Thoracic aorta (tissue), 2 donors: ENCODE measurements around the gene TEX11. TPM values are rescaled to one million over a fixed set of nuclear protein-coding genes. Genes with fewer than 3 reads are reported as not detected.
"Not testable (repeated sequence)": the region's sequence is repeated elsewhere in the genome, so short reads cannot be mapped to it uniquely, and the experiment has no call there.

Source experiments
- ATAC-seq: fragments of 150-250 bp; one replicate; pipeline ENCODE4 v1.8.0; 2017; ENCODE audit warnings: low read depth; ENCODE audit not compliant: insufficient number of reproducible peaks, low FRiP score
- DNase-seq: peaks from one replicate; pipeline ENCODE4 v3.0.0-alpha.2; 2020; ENCODE audit warnings: low spot score
- H3K27ac ChIP-seq, 2 donors: fragments of 200-600 bp; sonication (generic); 1 replicate in 1 of 2; 2 replicates in 1 of 2; pipeline ENCODE4 v1.5.1; 2016; ENCODE audit warnings: mild to moderate bottlenecking in 2 of 2, moderate library complexity in 2 of 2
- H3K27me3 ChIP-seq: fragments of 200-600 bp; sonication (generic); replicated peaks from 2 replicates; pipeline ENCODE4 v1.6.0; 2016; ENCODE audit warnings: mild to moderate bottlenecking; ENCODE audit not compliant: insufficient read depth
- H3K36me3 ChIP-seq: fragments of 200-600 bp; sonication (generic); one replicate; pipeline ENCODE4 v1.5.1; 2016
- H3K4me1 ChIP-seq, 2 donors: fragments of 200-600 bp; sonication (generic); 1 replicate in 1 of 2; 2 replicates in 1 of 2; pipeline versions ENCODE4 v1.5.1 to v1.6.0; 2016; ENCODE audit warnings: low read depth in 2 of 2, mild to moderate bottlenecking in 1 of 2; ENCODE audit not compliant: control insufficient read depth in 1 of 2
- H3K4me3 ChIP-seq: fragments of 200-600 bp; sonication (generic); 2 replicates; pipeline ENCODE4 v1.5.1; 2016; ENCODE audit warnings: mild to moderate bottlenecking
- H3K9me3 ChIP-seq: fragments of 200-600 bp; sonication (generic); 2 replicates; pipeline ENCODE4 v1.5.1; 2016
- total RNA-seq, 2 donors: library from RNA; depleted of rRNA; stranded (reverse); fragments of >200 nt; gene quantifications; one replicate each; pipeline versions ENCODE4 v1.1.0 to v1.2.3, GENCODE V29; 2016
- TF ChIP-seq, protein P1 (sequence below): fragments of 200-600 bp; sonication (generic); IDR thresholded peaks from one replicate; pipeline ENCODE4 v1.5.1; 2019; ENCODE audit warnings: antibody characterized with exemption

The TEX11 gene
- total RNA-seq, 2 donors from 2014 or later: not detected

DNA sequence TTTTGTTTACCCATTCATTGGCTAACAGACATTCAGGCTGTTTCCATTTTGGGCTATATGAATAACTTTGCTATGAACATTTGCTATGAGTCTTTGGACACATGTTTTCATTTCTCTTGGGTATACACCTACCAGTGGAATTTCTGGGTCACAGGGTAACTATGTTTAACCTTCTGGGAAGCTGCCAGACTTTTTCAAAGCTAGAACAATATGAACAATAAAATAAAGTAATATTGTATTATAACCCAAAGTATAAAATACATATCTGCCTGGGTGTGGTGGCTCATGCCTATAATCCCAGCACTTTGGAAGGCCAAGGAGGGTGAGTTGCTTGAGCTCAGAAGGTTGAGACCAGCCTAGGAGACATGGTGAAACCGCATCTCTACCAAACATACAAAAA, 373.3 kb downstream of the TEX11 start:
- Histone ChIP-seq H3K4me3 (no peak overlapping the region), H3K36me3 (no peaks in the 10 kb centered on the region)
- ATAC-seq: no peak

DNA sequence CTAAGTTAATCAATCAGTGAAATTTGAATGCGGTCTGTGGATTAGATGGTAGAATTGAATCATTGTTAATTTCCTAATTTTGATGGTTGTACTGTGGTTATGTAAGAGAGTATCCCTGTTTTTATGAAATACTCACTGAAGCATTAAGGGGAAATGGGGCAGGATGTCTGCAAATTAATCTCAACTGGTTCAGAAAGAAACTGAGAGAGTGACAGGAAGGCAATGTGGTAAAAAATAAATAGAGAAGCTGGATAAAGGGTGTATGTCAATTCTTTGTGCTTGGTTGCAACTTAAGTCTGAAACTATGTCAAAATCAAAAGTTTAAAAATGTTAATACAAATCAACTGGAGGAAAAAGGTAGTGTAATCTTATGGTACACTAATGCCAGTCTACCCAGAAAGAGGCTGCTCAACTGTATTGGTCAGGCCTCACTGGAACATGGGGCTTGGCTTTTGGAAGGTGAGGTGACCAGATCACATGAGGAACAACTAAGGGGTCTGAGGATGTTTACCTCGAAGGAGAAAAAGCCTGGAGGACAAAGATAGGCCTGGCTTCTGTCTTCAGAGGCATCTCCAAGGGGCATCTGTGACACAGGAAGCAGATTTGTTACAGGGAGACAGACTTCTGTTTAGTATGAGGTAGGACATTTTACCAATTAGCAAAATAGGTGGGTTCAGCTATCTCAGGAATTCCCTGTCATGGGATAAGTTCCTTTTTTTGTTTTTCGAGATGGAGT, 380.7 kb downstream of the TEX11 start:
- no peaks in the 10 kb centered on the region for H3K36me3 ChIP-seq

More for the DNA sequence above, 373.3 kb downstream of the TEX11 start:
- Histone ChIP-seq H3K27me3 (no peaks in the 10 kb centered on the region), H3K9me3 (no peaks in the 10 kb centered on the region), H3K4me1 (no peaks in the 10 kb centered on the region), H3K27ac (no peak overlapping the region)
- TF ChIP-seq, protein P1, sequence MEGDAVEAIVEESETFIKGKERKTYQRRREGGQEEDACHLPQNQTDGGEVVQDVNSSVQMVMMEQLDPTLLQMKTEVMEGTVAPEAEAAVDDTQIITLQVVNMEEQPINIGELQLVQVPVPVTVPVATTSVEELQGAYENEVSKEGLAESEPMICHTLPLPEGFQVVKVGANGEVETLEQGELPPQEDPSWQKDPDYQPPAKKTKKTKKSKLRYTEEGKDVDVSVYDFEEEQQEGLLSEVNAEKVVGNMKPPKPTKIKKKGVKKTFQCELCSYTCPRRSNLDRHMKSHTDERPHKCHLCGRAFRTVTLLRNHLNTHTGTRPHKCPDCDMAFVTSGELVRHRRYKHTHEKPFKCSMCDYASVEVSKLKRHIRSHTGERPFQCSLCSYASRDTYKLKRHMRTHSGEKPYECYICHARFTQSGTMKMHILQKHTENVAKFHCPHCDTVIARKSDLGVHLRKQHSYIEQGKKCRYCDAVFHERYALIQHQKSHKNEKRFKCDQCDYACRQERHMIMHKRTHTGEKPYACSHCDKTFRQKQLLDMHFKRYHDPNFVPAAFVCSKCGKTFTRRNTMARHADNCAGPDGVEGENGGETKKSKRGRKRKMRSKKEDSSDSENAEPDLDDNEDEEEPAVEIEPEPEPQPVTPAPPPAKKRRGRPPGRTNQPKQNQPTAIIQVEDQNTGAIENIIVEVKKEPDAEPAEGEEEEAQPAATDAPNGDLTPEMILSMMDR: no peak
- DNase-seq: no peak

DNA sequence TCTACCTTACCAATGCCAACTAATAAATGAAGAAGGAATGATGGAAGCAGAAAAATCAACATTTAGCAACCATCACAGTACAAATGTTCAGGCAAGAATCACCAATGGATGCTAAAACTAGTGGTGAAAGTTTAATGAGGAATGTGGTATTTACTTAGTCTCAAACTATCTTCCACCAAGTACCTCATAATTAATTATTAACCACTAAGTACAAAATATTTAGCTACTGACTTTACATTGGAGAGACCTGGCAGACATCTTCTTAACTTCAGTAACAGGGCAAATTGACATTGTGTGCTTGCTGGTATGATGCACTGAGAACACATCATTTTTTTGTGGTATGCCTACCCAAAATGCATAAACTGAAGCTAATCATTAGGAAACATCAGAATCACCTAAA, 381.5 kb downstream of the TEX11 start:
- DNase-seq: no peak
- no peak for ATAC-seq
- Histone ChIP-seq H3K36me3 (no peaks in the 10 kb centered on the region), H3K27me3 (no peaks in the 10 kb centered on the region), H3K27ac (no peak overlapping the region), H3K9me3 (no peaks in the 10 kb centered on the region), H3K4me3 (no peak overlapping the region), H3K4me1 (no peaks in the 10 kb centered on the region)
- TF ChIP-seq, protein P1: no peak

More for the DNA sequence above, 380.7 kb downstream of the TEX11 start:
- no peak overlapping the region for H3K27ac ChIP-seq
- no peaks in the 10 kb centered on the region for H3K9me3 ChIP-seq
- H3K27me3 ChIP-seq: no peaks in the 10 kb centered on the region
- TF ChIP-seq, protein P1: no peak
- ATAC-seq: no peak
- H3K4me1 ChIP-seq: no peaks in the 10 kb centered on the region
- H3K4me3 ChIP-seq: no peak overlapping the region
- no peak for DNase-seq

DNA sequence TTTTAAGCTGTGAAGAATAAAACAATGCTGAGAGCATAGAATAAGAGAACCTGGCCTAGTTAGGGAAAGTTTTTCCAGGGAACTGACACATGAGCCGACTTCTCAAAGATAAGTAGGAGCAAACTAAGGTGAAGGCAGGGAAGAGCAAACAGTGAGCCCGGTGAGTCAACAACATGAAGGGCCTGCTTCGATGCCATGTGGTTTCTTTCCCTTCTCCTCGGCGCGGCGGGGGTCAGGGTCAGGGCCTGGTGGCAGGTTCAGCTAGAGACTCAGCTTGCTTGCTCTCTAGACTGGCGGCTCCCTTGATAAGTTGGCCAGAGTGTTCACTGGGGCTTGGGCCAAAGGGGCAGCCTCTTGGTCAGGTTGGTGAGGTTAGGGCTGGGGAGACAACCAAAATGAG, 382.8 kb downstream of the TEX11 start:
- Histone ChIP-seq H3K27ac (no peak overlapping the region), H3K4me3 (no peak overlapping the region), H3K27me3 (no peaks in the 10 kb centered on the region), H3K9me3 (no peaks in the 10 kb centered on the region), H3K4me1 (no peaks in the 10 kb centered on the region), H3K36me3 (no peaks in the 10 kb centered on the region)
- no peak for DNase-seq
- TF ChIP-seq, protein P1: no peak
- no peak for ATAC-seq

DNA sequence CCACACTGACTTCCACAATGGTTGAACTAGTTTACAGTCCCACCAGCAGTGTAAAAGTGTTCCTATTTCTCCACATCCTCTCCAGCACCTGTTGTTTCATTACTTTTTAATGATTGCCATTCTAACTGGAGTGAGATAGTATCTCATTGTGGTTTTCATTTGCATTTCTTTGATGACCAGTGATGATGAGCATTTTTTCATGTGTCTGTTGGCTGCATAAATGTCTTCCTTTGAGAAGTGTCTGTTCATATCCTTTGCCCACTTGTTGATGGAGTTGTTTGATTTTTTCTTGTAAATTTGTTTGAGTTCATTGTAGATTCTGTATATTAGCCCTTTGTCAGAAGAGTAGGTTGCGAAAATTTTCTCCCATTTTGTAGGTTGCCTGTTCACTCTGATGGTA, 392.8 kb downstream of the TEX11 start:
- not testable (repeated sequence) for DNase-seq, H3K36me3 ChIP-seq, H3K27ac ChIP-seq, H3K4me3 ChIP-seq, H3K27me3 ChIP-seq, H3K4me1 ChIP-seq, H3K9me3 ChIP-seq, ATAC-seq

DNA sequence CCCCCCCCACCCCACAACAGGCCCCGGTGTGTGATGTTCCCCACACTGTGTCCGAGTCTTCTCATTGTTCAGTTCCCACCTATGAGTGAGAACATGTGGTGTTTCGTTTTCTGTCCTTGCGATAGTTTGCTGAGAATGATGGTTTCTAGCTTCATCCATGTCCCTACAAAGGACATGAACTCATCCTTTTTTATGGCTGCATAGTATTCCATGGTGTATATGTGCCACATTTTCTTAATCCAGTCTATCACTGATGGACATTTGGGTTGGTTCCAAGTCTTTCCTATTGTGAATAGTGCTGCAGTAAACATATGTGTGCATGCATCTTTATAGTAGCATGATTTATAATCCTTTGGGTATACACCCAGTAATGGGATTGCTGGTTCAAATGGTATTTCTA, 393.2 kb downstream of the TEX11 start:
- not testable (repeated sequence) for DNase-seq, H3K4me3 ChIP-seq, H3K27ac ChIP-seq, ATAC-seq, H3K4me1 ChIP-seq, H3K27me3 ChIP-seq, H3K36me3 ChIP-seq, H3K9me3 ChIP-seq
